CD14-positive monocyte (primary cell): ENCODE results near the gene TNS4. TPM values are rescaled to one million over a fixed set of nuclear protein-coding genes. Genes with fewer than 3 reads are reported as not detected.

ENCODE experiments used
- DNase-seq, 3 donors: peaks; one replicate each; pipeline ENCODE4 v3.0.0-alpha.2; 2011 to 2022
- H2AFZ ChIP-seq: 2 replicates; pipeline ENCODE4 v1.6.0; 2012; ENCODE audit warnings: mild to moderate bottlenecking, low read depth, low read length, inconsistent platforms; ENCODE audit not compliant: insufficient read depth, poor library complexity, severe bottlenecking
- H3K27ac ChIP-seq, 2 donors: 1 replicate in 1 of 2; 2 replicates in 1 of 2; pipeline ENCODE4 v1.5.1; 2012 to 2013; ENCODE audit warnings: low read length in 2 of 2, control low read depth in 1 of 2, inconsistent platforms in 1 of 2, low read depth in 1 of 2, mild to moderate bottlenecking in 1 of 2
- H3K27me3 ChIP-seq, 2 donors: one replicate each; pipeline versions ENCODE4 v1.6.0 to v1.6.1; 2011 to 2013; ENCODE audit warnings: low read length in 2 of 2; ENCODE audit not compliant: control insufficient read depth in 2 of 2, insufficient read depth in 2 of 2
- H3K36me3 ChIP-seq, 2 donors: replicated peaks in 1 of 2; 1 replicate in 1 of 2; 2 replicates in 1 of 2; pipeline versions ENCODE4 v1.5.1 to v1.6.1; 2012 to 2013; ENCODE audit warnings: low read length in 2 of 2, control low read depth in 1 of 2, inconsistent platforms in 1 of 2, mild to moderate bottlenecking in 1 of 2; ENCODE audit not compliant: insufficient read depth in 2 of 2, control insufficient read depth in 1 of 2
- H3K4me1 ChIP-seq, 2 donors: 1 replicate in 1 of 2; 2 replicates in 1 of 2; pipeline versions ENCODE4 v1.5.1 to v1.6.1; 2012 to 2013; ENCODE audit warnings: low read length in 2 of 2, control low read depth in 1 of 2, inconsistent platforms in 1 of 2, mild to moderate bottlenecking in 1 of 2, moderate library complexity in 1 of 2; ENCODE audit not compliant: insufficient read depth in 2 of 2, control insufficient read depth in 1 of 2
- H3K4me2 ChIP-seq: replicated peaks from 2 replicates; pipeline ENCODE3; 2012; ENCODE audit warnings: low read length, moderate library complexity, mild to moderate bottlenecking; ENCODE audit not compliant: poor library complexity, severe bottlenecking; ENCODE audit errors: extremely low read depth
- H3K4me3 ChIP-seq, 3 experiments: fragments of 200-600 bp in 1 of 3; sonication (generic) in 1 of 3; replicated peaks in 1 of 3; 1 replicate in 2 of 3; 2 replicates in 1 of 3; pipeline ENCODE4 v1.5.1; 2011 to 2013; ENCODE audit warnings: low read length in 3 of 3, mild to moderate bottlenecking in 3 of 3, control low read depth in 2 of 3, low read depth in 2 of 3, inconsistent platforms in 1 of 3, moderate library complexity in 1 of 3
- H3K79me2 ChIP-seq: 2 replicates; pipeline ENCODE4 v1.6.0; 2012; ENCODE audit warnings: mild to moderate bottlenecking, control low read depth, inconsistent platforms, low read length, moderate library complexity; ENCODE audit not compliant: insufficient read depth
- H3K9ac ChIP-seq: 2 replicates; pipeline ENCODE4 v1.6.0; 2017; ENCODE audit warnings: low read length, mild to moderate bottlenecking; ENCODE audit not compliant: insufficient read depth, poor library complexity, severe bottlenecking
- H3K9me3 ChIP-seq, 2 donors: replicated peaks in 1 of 2; 1 replicate in 1 of 2; 2 replicates in 1 of 2; pipeline versions ENCODE4 v1.5.1 to v1.6.1; 2012 to 2013; ENCODE audit warnings: low read length in 2 of 2, control low read depth in 1 of 2; ENCODE audit not compliant: control insufficient read depth in 1 of 2, insufficient read depth in 1 of 2
- H4K20me1 ChIP-seq: 2 replicates; pipeline ENCODE4 v1.6.0; 2012; ENCODE audit warnings: mild to moderate bottlenecking, low read length, control low read depth, moderate library complexity; ENCODE audit not compliant: insufficient read depth
- H3K27ac Mint-ChIP-seq, 7 donors: one replicate each; pipeline ENCODE4 v1.8.0; 2020; ENCODE audit warnings: mild to moderate bottlenecking in 7 of 7, mixed read lengths in 7 of 7, moderate library complexity in 6 of 7, inconsistent platforms in 2 of 7
- H3K27me3 Mint-ChIP-seq, 3 donors: one replicate each; pipeline ENCODE4 v1.8.0; 2021 to 2022; ENCODE audit warnings: low read depth in 3 of 3, mild to moderate bottlenecking in 3 of 3, mixed read lengths in 3 of 3, moderate library complexity in 3 of 3, inconsistent platforms in 1 of 3
- H3K36me3 Mint-ChIP-seq, 2 donors: one replicate each; pipeline ENCODE4 v1.8.0; 2020; ENCODE audit warnings: mixed read lengths in 2 of 2, inconsistent platforms in 1 of 2, mild to moderate bottlenecking in 1 of 2
- H3K4me1 Mint-ChIP-seq: one replicate; pipeline ENCODE4 v1.8.0; 2020; ENCODE audit warnings: mild to moderate bottlenecking, mixed read lengths
- H3K4me3 Mint-ChIP-seq, 2 donors: one replicate each; pipeline ENCODE4 v1.8.0; 2020; ENCODE audit warnings: mild to moderate bottlenecking in 2 of 2, mixed read lengths in 2 of 2, moderate library complexity in 1 of 2
- H3K9me3 Mint-ChIP-seq, 7 donors: one replicate each; pipeline ENCODE4 v1.8.0; 2020 to 2022; ENCODE audit warnings: mixed read lengths in 7 of 7, mild to moderate bottlenecking in 6 of 7, moderate library complexity in 6 of 7, inconsistent platforms in 2 of 7
- WGBS: methylation state at CpG from one replicate; pipeline ENCODE4 v1.1.5; 2013; ENCODE audit warnings: missing lambda C conversion rate; ENCODE audit not compliant: insufficient coverage; 5-methylcytosine and 5-hydroxymethylcytosine counted together
- intact Hi-C, 2 donors: fragments of 100-400 bp; cut with micrococcal nuclease; formaldehyde crosslinking; loops; one replicate each; pipeline versions ENCODE4 v1.15.0 to v1.15.1; 2023
- polyA plus RNA-seq, 3 donors: library from polyadenylated mRNA; depleted of rRNA in 1 of 3; unstranded in 2 of 3; stranded (reverse) in 1 of 3; fragments of 300-500 nt in 2 of 3; fragments of >200 nt in 1 of 3; fragmentation: Illumina TruSeq in 2 of 3; gene quantifications; 1 replicate in 2 of 3; 2 replicates in 1 of 3; pipeline ENCODE4 v1.2.3, GENCODE V29; 2012 to 2021
- TF ChIP-seq, protein P1 (sequence below): fragments of 200-600 bp; IDR thresholded peaks from one replicate; pipeline ENCODE4 v1.8.0; 2022; ENCODE audit warnings: antibody characterized with exemption, mild to moderate bottlenecking

TNS4 gene
- polyA plus RNA-seq, 3 donors, result not detected

DNA sequence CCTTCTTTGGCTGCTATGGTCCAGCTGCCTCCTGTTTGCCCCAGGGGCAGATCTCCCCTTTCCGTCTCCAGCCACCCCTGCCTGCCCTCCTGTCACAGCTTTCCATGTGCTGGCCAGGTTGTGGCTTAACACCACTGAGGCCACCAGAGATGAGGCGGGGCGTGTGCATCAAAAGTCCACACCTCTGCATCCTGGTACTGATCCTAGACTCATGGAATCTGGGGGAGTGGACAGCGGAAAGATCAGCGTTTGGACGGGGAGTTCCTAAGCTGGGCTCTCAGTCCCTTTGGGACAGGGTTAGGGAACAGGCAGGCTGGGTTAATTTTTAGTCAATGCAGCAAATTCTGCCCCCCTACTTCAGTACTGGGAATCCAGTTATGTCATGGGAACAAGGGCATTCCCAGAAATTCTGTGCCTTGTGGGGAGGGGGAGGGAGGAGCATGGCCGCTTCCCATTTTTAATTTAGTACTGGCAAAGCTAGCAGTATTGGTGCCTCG is 54.2 kb downstream of the TNS4 start:
- Histone ChIP-seq H3K4me1 (peaks cover 32 to 45% of the 10 kb centered on the region in 2 donors), H3K27ac (no peak overlapping the region), H3K27me3 (peaks cover 0 to 24% of the 10 kb centered on the region in 2 donors), H3K9ac (no peak overlapping the region), H2AFZ (no peak overlapping the region), H3K36me3 (no peaks in the 10 kb centered on the region), H3K9me3 (no peaks in the 10 kb centered on the region), H3K4me3 (no peak overlapping the region), H4K20me1 (no peaks in the 10 kb centered on the region), H3K4me2 (no peak overlapping the region), H3K79me2 (no peaks in the 10 kb centered on the region)
- TF ChIP-seq, protein P1, sequence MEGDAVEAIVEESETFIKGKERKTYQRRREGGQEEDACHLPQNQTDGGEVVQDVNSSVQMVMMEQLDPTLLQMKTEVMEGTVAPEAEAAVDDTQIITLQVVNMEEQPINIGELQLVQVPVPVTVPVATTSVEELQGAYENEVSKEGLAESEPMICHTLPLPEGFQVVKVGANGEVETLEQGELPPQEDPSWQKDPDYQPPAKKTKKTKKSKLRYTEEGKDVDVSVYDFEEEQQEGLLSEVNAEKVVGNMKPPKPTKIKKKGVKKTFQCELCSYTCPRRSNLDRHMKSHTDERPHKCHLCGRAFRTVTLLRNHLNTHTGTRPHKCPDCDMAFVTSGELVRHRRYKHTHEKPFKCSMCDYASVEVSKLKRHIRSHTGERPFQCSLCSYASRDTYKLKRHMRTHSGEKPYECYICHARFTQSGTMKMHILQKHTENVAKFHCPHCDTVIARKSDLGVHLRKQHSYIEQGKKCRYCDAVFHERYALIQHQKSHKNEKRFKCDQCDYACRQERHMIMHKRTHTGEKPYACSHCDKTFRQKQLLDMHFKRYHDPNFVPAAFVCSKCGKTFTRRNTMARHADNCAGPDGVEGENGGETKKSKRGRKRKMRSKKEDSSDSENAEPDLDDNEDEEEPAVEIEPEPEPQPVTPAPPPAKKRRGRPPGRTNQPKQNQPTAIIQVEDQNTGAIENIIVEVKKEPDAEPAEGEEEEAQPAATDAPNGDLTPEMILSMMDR, result no peak
- H3K27ac Mint-ChIP-seq, result no peak overlapping the region
- intact Hi-C loops, result no loop called here
- H3K4me3 Mint-ChIP-seq, result no peak overlapping the region
- no peaks in the 10 kb centered on the region for H3K9me3 Mint-ChIP-seq
- H3K36me3 Mint-ChIP-seq, result peaks cover 0 to 2% of the 10 kb centered on the region in 2 donors
- 100% methylated on average over 3 of the region's 8 CpGs for WGBS
- peaks cover 39% of the 10 kb centered on the region for H3K4me1 Mint-ChIP-seq
- peaks cover 28 to 53% (median 31%) of the 10 kb centered on the region in 3 donors for H3K27me3 Mint-ChIP-seq
- no peak for DNase-seq

DNA sequence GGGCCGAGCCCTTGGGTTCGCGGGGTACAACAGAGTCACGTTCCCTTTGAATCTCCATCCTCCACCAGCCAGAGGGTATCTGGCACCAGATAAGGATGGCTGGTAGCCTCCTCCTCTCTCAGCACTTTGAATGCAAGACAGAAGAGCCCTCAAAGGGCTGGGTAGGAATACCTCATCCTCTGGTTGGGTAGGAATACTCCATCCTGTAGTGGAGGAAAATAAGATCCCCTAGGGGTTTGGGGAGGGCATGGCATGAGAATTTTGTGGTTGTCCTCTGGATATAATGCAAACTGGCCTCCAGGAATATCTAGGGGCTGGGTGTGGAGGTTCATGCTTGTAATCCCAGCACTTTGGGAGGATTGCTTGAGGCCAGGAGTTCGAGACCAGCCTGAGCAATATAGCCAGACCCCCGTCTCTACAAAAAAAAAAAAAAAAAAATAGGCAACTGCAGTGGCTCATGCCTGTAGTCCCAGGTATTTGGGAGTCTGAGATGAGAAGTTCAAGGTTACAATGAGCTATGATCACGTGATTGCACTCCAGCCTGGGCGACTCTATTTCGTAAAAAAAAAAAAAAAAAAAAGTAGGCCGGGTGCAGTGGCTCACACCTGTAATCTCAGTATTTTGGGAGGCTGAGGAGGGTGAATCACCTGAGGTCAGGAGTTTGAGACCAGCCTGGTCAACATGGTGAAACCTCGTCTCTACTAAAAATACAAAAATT is 55.5 kb downstream of the TNS4 start:
- H3K36me3 ChIP-seq, result no peaks in the 10 kb centered on the region
- peaks cover 32 to 45% of the 10 kb centered on the region in 2 donors for H3K4me1 ChIP-seq
- peaks cover 0 to 2% of the 10 kb centered on the region in 2 donors for H3K36me3 Mint-ChIP-seq
- DNase-seq, result no peak
- no peak overlapping the region for H3K9ac ChIP-seq
- no peaks in the 10 kb centered on the region for H3K9me3 ChIP-seq
- H3K79me2 ChIP-seq, result no peaks in the 10 kb centered on the region
- H3K4me3 Mint-ChIP-seq, result peak overlapping the region in 1 of 2 donors; percentile 85
- H3K27ac ChIP-seq, result no peak overlapping the region
- intact Hi-C loops, result no loop called here
- no peaks in the 10 kb centered on the region for H3K9me3 Mint-ChIP-seq
- H3K4me3 ChIP-seq, result no peak overlapping the region
- H3K4me1 Mint-ChIP-seq, result peaks cover 39% of the 10 kb centered on the region
- H2AFZ ChIP-seq, result no peak overlapping the region
- peak overlapping the region; percentile 73 for H3K4me2 ChIP-seq
- peak overlapping the region in 1 of 7 donors; percentile 38 for H3K27ac Mint-ChIP-seq
- H3K27me3 Mint-ChIP-seq, result peaks cover 31 to 61% (median 36%) of the 10 kb centered on the region in 3 donors
- no peaks in the 10 kb centered on the region for H4K20me1 ChIP-seq
- TF ChIP-seq, protein P1, result no peak
- peaks cover 0 to 22% of the 10 kb centered on the region in 2 donors for H3K27me3 ChIP-seq
- 60% methylated on average over 1 of the region's 11 CpGs for WGBS
